ENCODE data around the gene ZNF865. TPM values are rescaled to one million over a fixed set of nuclear protein-coding genes. Genes with fewer than 3 reads are reported as not detected.

Gene ZNF865
- polyA plus RNA-seq, 2 donors: 4.3 to 5.9 TPM

DNA sequence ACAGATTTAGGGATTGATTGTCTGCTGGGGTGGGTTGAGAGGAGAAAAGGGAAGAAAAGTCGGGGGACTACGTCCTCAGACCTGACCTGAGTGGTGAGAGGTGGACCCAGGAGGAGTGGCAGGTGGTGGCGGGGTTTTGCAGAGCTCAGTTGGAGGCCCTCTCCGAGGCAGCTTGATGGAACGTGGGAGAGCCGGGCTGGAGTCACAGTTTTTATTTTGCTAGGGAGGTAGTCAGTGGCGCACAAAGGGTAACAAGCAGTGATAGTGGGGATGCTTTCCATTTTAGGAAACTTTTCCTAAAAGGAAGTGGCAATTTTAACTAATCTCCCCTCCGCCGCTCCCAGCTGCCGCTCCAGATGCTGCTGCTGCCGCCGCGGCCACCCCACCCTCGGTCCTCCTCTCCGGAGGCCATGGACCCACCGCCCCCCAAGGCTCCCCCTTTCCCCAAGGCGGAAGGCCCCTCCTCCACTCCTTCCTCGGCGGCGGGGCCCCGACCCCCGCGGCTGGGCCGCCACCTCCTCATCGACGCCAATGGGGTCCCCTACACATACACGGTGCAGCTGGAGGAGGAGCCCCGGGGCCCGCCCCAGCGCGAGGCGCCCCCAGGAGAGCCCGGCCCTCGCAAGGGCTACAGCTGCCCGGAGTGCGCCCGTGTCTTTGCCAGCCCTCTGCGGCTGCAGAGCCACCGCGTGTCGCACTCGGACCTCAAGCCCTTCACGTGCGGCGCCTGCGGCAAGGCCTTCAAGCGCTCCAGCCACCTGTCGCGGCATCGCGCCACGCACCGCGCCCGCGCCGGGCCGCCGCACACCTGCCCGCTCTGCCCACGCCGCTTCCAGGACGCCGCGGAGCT, 36.9 kb downstream of the ZNF865 start:
- H3K4me3 ChIP-seq (ENCODE audit: low read depth in 1 of 2, low read length in 2 of 2): peak overlapping the region; percentile 62 to 96
- 1 to 3% methylated on average over 65 of the region's 65 CpGs for WGBS, 2 donors
- H3K27ac ChIP-seq (ENCODE audit: low read depth in 2 of 2, low read length in 1 of 2): peak overlapping the region; percentile 86 to 88
- peaks cover 0 to 11% of the 10 kb centered on the region in 2 donors for H3K36me3 ChIP-seq (ENCODE audit: control insufficient read depth in 2 of 2, insufficient read depth in 2 of 2, low read length in 1 of 2)
- H3K4me1 ChIP-seq (ENCODE audit: control insufficient read depth in 2 of 2, insufficient read depth in 2 of 2, low read length in 1 of 2): peaks cover 7 to 15% of the 10 kb centered on the region in 2 donors
- H3K27me3 ChIP-seq (ENCODE audit: control insufficient read depth in 1 of 2, insufficient read depth in 2 of 2, low read length in 2 of 2): no peaks in the 10 kb centered on the region
- no peaks in the 10 kb centered on the region for H3K9me3 ChIP-seq (ENCODE audit: control insufficient read depth in 2 of 2, insufficient read depth in 1 of 2, low read depth in 1 of 2, low read length in 1 of 2)

DNA sequence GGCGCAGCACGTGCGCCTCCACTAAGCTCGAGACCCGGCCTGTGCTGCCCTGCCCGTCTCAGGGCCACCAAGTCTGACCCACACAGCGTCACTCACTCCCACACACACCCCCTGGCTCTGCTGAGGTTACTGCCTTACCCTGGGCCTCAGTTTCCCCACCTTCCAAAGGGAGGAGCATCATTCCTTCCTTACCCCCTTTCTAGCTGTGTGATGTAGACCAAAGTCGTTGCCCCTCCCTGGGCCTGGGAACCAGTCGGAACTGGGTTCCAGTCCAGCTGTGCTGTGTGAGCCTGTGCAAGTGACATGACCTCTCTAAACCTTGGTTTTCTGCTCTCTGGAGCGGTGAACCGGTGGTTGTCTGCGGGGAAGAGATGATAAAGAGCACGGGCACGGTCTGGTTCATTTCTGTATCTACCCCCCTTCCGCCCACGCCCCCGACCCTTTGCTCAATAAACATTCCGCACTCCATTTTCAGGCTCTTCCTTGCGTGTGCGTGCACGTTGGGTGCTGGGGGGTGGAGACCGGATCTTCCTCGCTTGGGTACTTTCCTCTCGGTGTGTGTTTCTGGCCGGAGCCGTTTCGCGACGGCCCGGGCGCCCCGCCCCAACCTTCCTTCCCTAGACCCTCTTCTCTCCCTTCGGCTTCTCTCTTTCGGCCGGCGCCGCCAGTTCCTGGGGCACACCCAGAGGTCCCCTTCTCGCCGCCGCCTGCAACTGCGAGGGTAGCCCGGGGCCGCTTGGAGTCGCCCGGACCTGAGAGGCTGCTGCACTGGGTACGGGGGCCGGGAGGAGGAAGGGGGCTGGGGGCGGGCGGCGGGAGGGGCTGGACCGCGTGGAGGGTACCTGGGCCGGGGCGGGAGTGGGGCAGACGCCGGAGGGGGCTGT, 37.8 kb downstream of the ZNF865 start, which contains the start of gene ZNF581:
TSS of gene ZNF581 (plus strand) at position 647 of the 884 bp plus-strand sequence. CDS start 923 bp downstream, outside the sequence.
- peak within 1 kb of the TSS; percentile 62 to 96 for H3K4me3 ChIP-seq (ENCODE audit: low read depth in 1 of 2, low read length in 2 of 2)
- H3K27ac ChIP-seq (ENCODE audit: low read depth in 2 of 2, low read length in 1 of 2): peak within 1 kb of the TSS; percentile 86 to 88
- H3K27me3 ChIP-seq (ENCODE audit: control insufficient read depth in 1 of 2, insufficient read depth in 2 of 2, low read length in 2 of 2): no peaks in the 10 kb centered on the region
- no peaks in the 10 kb centered on the region for H3K9me3 ChIP-seq (ENCODE audit: control insufficient read depth in 2 of 2, insufficient read depth in 1 of 2, low read depth in 1 of 2, low read length in 1 of 2)
- H3K36me3 ChIP-seq (ENCODE audit: control insufficient read depth in 2 of 2, insufficient read depth in 2 of 2, low read length in 1 of 2): peaks cover 0 to 11% of the 10 kb centered on the region in 2 donors
- peaks cover 7 to 19% of the 10 kb centered on the region in 2 donors for H3K4me1 ChIP-seq (ENCODE audit: control insufficient read depth in 2 of 2, insufficient read depth in 2 of 2, low read length in 1 of 2)
- 2% methylated on average over 55 to 56 of the region's 56 CpGs for WGBS, 2 donors

- WGBS, 2 donors: 0 to 1% methylated on average over 13 to 15 of the region's 15 CpGs
- Histone ChIP-seq H3K4me3 (ENCODE audit: low read depth in 1 of 2, low read length in 2 of 2) (peak overlapping the region; percentile 62 to 96), H3K27ac (ENCODE audit: low read depth in 2 of 2, low read length in 1 of 2) (peak overlapping the region; percentile 72 to 88), H3K4me1 (ENCODE audit: control insufficient read depth in 2 of 2, insufficient read depth in 2 of 2, low read length in 1 of 2) (peaks cover 7 to 25% of the 10 kb centered on the region in 2 donors), H3K9me3 (ENCODE audit: control insufficient read depth in 2 of 2, insufficient read depth in 1 of 2, low read depth in 1 of 2, low read length in 1 of 2) (no peaks in the 10 kb centered on the region), H3K36me3 (ENCODE audit: control insufficient read depth in 2 of 2, insufficient read depth in 2 of 2, low read length in 1 of 2) (peaks cover 0 to 11% of the 10 kb centered on the region in 2 donors), H3K27me3 (ENCODE audit: control insufficient read depth in 1 of 2, insufficient read depth in 2 of 2, low read length in 2 of 2) (no peaks in the 10 kb centered on the region)
Measured at GRCh38 chr19:55643887-55644176, 38.4 kb downstream of the ZNF865 start.

GRCh38 chr19:55644191-55644833, 38.9 kb downstream of the ZNF865 start:
- no peaks in the 10 kb centered on the region for H3K27me3 ChIP-seq (ENCODE audit: control insufficient read depth in 1 of 2, insufficient read depth in 2 of 2, low read length in 2 of 2)
- H3K27ac ChIP-seq (ENCODE audit: low read depth in 2 of 2, low read length in 1 of 2): peak overlapping the region; percentile 35 to 72
- H3K9me3 ChIP-seq (ENCODE audit: control insufficient read depth in 2 of 2, insufficient read depth in 1 of 2, low read depth in 1 of 2, low read length in 1 of 2): no peaks in the 10 kb centered on the region
- 39 to 45% methylated on average over 12 of the region's 12 CpGs for WGBS, 2 donors
- peak overlapping the region; percentile 62 to 96 for H3K4me3 ChIP-seq (ENCODE audit: low read depth in 1 of 2, low read length in 2 of 2)
- H3K36me3 ChIP-seq (ENCODE audit: control insufficient read depth in 2 of 2, insufficient read depth in 2 of 2, low read length in 1 of 2): peaks cover 0 to 11% of the 10 kb centered on the region in 2 donors
- H3K4me1 ChIP-seq (ENCODE audit: control insufficient read depth in 2 of 2, insufficient read depth in 2 of 2, low read length in 1 of 2): peaks cover 9 to 29% of the 10 kb centered on the region in 2 donors

DNA sequence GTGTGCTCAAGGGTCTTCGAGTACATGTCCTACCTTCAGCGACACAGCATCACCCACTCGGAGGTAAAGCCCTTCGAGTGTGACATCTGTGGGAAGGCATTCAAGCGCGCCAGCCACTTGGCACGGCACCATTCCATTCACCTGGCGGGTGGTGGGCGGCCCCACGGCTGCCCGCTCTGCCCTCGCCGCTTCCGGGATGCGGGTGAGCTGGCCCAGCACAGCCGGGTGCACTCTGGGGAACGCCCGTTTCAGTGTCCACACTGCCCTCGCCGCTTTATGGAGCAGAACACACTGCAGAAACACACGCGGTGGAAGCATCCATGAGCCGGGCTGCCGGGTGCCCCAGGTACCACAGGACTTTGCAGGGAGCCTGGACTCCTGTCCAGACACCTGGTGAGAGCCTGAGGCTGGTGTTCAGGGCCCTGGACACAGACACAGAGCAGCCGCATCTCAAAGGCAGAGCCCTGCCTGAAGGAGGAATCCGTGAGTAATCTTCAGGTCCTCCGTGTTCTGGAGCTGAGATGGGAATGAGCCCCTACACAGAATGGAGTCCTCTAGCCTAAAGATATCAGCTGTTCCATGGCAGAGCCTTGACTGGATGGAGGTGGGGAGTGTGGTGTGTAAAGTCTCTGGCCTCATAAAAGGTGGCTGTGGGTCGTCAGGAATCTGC, 39.5 kb downstream of the ZNF865 start:
- Histone ChIP-seq H3K27me3 (ENCODE audit: control insufficient read depth in 1 of 2, insufficient read depth in 2 of 2, low read length in 2 of 2) (no peaks in the 10 kb centered on the region), H3K4me1 (ENCODE audit: control insufficient read depth in 2 of 2, insufficient read depth in 2 of 2, low read length in 1 of 2) (peaks cover 9 to 30% of the 10 kb centered on the region in 2 donors), H3K9me3 (ENCODE audit: control insufficient read depth in 2 of 2, insufficient read depth in 1 of 2, low read depth in 1 of 2, low read length in 1 of 2) (no peaks in the 10 kb centered on the region), H3K27ac (ENCODE audit: low read depth in 2 of 2, low read length in 1 of 2) (no peak overlapping the region), H3K4me3 (ENCODE audit: low read depth in 1 of 2, low read length in 2 of 2) (peak overlapping the region in 1 of 2 donors; percentile 96), H3K36me3 (ENCODE audit: control insufficient read depth in 2 of 2, insufficient read depth in 2 of 2, low read length in 1 of 2) (peaks cover 0 to 11% of the 10 kb centered on the region in 2 donors)
- 74 to 82% methylated on average over 28 of the region's 28 CpGs for WGBS, 2 donors

- Histone ChIP-seq H3K4me1 (ENCODE audit: control insufficient read depth in 2 of 2, insufficient read depth in 2 of 2, low read length in 1 of 2) (peaks cover 9 to 28% of the 10 kb centered on the region in 2 donors), H3K36me3 (ENCODE audit: control insufficient read depth in 2 of 2, insufficient read depth in 2 of 2, low read length in 1 of 2) (peaks cover 0 to 11% of the 10 kb centered on the region in 2 donors), H3K4me3 (ENCODE audit: low read depth in 1 of 2, low read length in 2 of 2) (no peak overlapping the region), H3K27ac (ENCODE audit: low read depth in 2 of 2, low read length in 1 of 2) (no peak overlapping the region), H3K27me3 (ENCODE audit: control insufficient read depth in 1 of 2, insufficient read depth in 2 of 2, low read length in 2 of 2) (no peaks in the 10 kb centered on the region), H3K9me3 (ENCODE audit: control insufficient read depth in 2 of 2, insufficient read depth in 1 of 2, low read depth in 1 of 2, low read length in 1 of 2) (no peaks in the 10 kb centered on the region)
- 61 to 65% methylated on average over 5 of the region's 5 CpGs for WGBS, 2 donors
Measured at GRCh38 chr19:55645512-55645881, 40.0 kb downstream of the ZNF865 start.

- Histone ChIP-seq H3K4me1 (ENCODE audit: control insufficient read depth in 2 of 2, insufficient read depth in 2 of 2, low read length in 1 of 2) (peaks cover 9 to 26% of the 10 kb centered on the region in 2 donors), H3K4me3 (ENCODE audit: low read depth in 1 of 2, low read length in 2 of 2) (peak overlapping the region; percentile 64 to 71), H3K9me3 (ENCODE audit: control insufficient read depth in 2 of 2, insufficient read depth in 1 of 2, low read depth in 1 of 2, low read length in 1 of 2) (no peaks in the 10 kb centered on the region), H3K27ac (ENCODE audit: low read depth in 2 of 2, low read length in 1 of 2) (peak overlapping the region; percentile 75 to 79), H3K36me3 (ENCODE audit: control insufficient read depth in 2 of 2, insufficient read depth in 2 of 2, low read length in 1 of 2) (peaks cover 0 to 11% of the 10 kb centered on the region in 2 donors), H3K27me3 (ENCODE audit: control insufficient read depth in 1 of 2, insufficient read depth in 2 of 2, low read length in 2 of 2) (no peaks in the 10 kb centered on the region)
- WGBS, 2 donors: 41 to 42% methylated on average over 14 of the region's 14 CpGs
Measured at GRCh38 chr19:55646889-55647731, 41.7 kb downstream of the ZNF865 start.

- WGBS, 2 donors: 1 to 2% methylated on average over 61 to 87 of the region's 87 CpGs
- peaks cover 2 to 25% of the 10 kb centered on the region in 2 donors for H3K4me1 ChIP-seq (ENCODE audit: control insufficient read depth in 2 of 2, insufficient read depth in 2 of 2, low read length in 1 of 2)
Measured at GRCh38 chr19:55647732-55648584, 42.5 kb downstream of the ZNF865 start, which contains the start of gene CCDC106. Gene CCDC106 (plus strand): TSS chr19:55648212. CDS start chr19:55649047, 835 bp downstream.

More at GRCh38 chr19:55647732-55648584, 42.5 kb downstream of the ZNF865 start, which contains the start of gene CCDC106:
- H3K9me3 ChIP-seq (ENCODE audit: control insufficient read depth in 2 of 2, insufficient read depth in 1 of 2, low read depth in 1 of 2, low read length in 1 of 2): no peaks in the 10 kb centered on the region
- H3K27ac ChIP-seq (ENCODE audit: low read depth in 2 of 2, low read length in 1 of 2): peak within 1 kb of the TSS; percentile 75 to 79
- no peaks in the 10 kb centered on the region for H3K27me3 ChIP-seq (ENCODE audit: control insufficient read depth in 1 of 2, insufficient read depth in 2 of 2, low read length in 2 of 2)
- H3K4me3 ChIP-seq (ENCODE audit: low read depth in 1 of 2, low read length in 2 of 2): peak within 1 kb of the TSS; percentile 64 to 71
- peaks cover 0 to 11% of the 10 kb centered on the region in 2 donors for H3K36me3 ChIP-seq (ENCODE audit: control insufficient read depth in 2 of 2, insufficient read depth in 2 of 2, low read length in 1 of 2)
